Midbrain (tissue), 1 donor: ENCODE results near the gene NABP1.

ENCODE experiments used
- DNase-seq: peaks from one replicate; lab custom pipeline; 2025; lab: John Stamatoyannopoulos, UW

The NABP1 gene

DNA sequence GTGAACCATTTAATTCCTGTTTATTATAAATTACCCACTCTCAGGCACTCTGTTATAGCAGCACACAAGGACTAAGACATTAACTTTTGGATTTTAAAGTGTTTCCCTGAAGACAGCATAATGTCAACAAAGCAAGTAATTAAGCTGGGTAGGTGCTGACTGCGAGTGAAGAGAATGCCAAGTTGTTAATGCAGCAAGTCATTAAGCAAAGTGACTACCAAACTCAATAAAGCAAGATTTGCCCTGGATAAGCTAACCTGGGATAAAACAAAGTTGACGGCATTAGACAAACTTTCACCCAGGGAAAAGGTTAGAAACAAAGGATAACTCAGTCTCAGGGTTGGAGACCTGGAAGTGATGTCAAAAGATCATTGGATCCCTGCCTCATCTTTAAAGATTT, 28.4 kb upstream of the NABP1 start:
- DNase-seq = no peak

DNA sequence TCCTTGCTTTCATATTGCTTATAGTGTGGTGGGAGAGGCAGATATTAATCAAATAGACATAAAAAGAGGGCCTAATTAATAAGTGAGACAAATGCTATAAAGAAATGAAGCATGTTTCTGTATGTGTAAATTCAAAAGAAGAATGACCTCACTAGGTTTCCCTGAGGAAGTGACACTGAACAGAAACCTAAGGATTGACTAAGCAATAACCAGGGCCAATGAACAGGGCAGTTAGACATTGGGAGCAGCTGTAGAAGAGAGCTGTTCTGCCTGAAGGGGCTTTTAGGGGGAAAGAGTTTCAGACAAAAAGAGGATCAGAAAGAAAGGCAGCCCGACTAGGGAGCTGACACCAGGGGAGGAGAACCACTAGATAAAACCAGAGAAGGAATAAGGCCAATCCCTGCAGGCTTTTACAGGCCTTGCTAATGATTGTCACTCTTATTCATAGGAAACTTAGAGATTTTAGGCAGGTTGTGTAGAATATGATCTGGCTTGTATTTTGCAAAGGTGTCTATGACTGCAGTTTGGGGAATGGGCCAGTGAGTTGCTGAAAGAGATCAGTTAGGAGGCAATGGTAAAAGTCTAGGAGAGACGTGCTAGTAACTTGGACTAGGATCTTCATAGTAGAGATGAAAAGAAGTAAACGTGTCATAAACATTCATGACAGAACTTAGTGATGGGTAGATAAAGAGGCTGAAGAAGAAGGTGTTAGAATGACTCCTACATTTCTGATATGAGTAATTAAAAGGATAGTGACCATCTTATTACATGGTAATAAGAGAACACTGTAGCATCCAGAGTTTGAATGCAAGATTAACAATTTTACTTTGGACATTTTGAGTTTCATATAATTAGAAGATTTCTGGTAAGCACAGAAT, 26.8 kb upstream of the NABP1 start:
- DNase-seq = no peak

DNA sequence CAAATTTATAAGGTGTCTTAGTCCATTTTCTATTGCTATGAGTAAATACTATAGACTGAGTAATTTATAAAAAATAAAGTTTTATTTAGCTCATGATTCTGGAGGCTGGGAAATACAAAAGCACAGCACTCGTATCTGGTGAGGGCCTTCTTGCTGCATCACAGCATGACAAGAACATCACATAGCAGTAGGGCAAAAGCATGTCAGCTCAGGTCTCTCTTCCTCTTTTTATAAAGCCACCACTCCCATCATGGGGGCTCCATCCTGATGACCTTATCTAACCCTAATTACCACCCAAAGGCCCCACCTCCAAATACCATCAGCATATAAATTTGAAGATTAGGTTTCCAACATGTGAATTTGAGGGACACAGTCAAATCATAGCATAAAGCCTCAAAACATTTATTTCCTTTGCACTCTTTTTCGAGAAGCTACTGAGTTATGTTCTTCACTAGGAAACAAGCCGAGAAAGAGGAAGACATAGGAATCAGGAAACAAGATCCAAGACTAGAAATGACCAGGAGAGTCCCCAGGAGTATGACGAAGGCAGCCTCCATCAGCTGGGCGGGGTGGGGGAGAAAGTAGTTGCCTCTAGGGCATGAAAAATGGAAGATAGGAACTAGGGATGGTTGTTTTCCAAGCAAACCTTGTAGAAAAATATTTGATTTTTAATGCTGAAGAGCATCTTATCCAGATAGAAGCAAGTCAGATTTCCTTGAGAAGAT, 24.1 kb upstream of the NABP1 start:
- no peak for DNase-seq

DNA sequence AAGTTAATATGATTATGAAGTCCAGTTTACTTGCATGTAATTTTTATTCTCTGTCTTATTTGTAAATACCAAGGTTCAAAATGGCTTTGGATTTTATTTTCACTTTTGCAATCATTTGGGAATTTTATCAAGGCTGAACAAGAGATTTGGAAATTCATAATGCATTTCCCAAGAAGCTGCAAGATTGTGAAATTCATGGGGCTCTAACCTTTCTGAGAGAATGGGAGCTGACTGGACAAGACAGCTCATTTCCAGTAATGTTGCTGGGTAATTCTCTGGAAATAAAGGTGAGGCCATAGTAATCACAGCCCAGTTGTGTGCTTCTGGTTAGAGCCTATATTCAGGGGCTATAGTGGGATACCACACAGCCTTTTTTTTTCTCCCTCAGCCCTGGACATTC, 21.5 kb upstream of the NABP1 start:
- no peak for DNase-seq

DNA sequence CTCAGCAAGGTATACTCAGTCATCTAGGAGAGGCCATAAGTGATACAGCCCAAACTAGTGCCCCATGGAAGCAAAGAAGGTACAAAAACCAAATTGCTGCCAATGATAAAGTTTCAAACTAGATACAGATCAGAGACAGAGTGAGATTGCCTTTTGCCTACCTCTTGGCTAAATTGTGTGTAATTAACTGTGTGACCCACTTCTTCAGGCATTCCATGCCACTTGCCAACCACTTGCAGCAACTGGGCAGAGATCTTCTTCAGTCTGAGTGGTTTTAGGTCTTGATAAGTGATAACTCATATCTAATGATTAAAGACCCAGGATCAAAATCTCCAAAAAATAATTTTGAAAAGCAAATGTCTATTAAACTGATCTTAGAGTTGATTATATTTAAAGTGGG, 21.1 kb upstream of the NABP1 start:
- no peak for DNase-seq

DNA sequence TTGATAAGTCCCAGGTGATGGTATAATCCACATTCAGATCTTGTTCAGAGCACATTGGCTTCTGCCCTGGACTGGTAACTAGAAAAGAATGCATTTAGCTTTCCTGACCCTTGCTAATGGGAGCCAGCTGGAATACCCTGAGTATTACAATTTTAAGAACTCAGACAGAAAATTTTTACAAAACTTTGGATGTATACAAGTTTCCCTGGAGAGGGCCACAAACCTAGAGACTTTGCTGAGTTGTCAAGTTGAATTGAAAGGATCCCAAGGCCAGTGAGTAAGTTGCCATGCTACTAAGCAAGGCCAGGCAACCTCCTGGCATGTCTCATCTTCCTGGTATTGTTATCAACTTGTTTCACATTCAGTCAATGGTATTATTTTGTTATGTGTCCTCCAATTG, 20.0 kb upstream of the NABP1 start:
- DNase-seq = no peak

DNA sequence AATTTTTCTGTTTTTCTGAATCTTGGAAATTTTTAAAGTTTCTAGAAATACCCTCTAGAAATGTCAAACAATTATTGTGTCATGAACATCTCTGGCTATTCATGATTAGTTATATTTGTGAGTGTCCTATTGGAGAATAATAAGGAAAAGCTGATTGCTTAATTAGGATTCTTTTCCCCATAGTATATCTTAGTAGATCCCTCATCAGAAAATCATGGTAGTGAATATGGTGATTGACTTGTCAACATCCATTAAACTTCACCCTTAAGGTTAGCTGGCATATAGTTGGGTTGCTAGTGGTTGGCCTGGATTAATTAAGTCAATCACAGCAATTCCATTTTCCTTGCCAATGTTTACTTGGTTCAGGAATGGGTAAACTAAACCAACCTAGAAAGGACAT, 18.7 kb upstream of the NABP1 start:
- DNase-seq = no peak

DNA sequence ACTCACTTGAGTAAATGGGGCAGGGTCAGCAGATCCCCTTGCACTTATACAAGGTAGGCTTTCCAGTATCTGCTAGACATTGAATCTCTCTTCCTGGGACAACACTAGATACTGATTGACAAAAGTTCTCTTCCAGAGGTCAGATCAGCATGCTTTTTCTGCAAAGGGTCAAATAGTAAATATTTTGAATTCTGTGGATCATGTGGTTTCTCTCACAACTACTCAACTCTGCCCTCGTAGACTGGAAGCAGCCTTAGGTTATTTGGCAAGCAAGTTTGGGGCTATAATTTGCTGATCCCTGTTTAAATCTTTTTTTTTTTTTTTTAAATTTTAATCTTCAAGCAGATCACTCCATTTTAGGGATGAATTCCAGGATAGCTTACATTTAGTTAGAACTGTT, 17.4 kb upstream of the NABP1 start:
- no peak for DNase-seq

DNA sequence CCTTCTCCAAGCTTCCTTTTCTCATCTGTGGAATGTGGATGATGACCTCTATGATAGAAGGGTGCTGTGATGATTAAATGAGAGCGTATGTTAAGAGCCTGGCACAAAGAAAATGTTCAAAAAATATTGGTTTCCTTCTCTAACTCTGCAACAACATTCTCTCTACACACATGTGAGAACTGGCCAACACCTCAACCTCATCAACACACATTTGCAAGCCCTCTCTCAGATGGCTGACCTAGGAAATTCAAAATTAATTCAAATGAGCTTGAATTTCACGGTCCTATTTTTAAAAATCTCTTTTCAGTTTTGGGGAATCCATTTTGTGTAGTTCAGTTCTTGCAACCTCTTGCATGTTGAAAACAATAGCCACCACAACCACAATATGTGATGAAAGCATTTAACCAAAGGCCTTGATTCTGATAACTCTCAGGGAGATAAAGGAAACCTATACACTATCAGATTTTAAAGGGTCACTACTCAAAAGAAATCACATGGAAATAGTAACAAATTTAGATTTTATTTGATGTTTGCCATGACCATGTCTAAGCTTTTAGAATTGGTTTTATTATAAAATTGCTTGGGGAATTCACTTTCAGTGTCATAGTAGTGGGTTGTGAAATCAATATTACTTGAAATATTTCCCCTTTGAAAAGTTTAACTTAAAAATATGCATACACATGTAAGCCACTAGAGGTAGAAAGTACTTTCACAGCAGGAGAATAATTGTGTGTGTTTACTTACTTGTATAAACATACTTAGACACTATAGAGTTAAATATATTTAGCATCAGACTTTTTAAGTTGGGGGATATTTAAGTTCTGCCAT, 16.6 kb upstream of the NABP1 start:
- DNase-seq = no peak

DNA sequence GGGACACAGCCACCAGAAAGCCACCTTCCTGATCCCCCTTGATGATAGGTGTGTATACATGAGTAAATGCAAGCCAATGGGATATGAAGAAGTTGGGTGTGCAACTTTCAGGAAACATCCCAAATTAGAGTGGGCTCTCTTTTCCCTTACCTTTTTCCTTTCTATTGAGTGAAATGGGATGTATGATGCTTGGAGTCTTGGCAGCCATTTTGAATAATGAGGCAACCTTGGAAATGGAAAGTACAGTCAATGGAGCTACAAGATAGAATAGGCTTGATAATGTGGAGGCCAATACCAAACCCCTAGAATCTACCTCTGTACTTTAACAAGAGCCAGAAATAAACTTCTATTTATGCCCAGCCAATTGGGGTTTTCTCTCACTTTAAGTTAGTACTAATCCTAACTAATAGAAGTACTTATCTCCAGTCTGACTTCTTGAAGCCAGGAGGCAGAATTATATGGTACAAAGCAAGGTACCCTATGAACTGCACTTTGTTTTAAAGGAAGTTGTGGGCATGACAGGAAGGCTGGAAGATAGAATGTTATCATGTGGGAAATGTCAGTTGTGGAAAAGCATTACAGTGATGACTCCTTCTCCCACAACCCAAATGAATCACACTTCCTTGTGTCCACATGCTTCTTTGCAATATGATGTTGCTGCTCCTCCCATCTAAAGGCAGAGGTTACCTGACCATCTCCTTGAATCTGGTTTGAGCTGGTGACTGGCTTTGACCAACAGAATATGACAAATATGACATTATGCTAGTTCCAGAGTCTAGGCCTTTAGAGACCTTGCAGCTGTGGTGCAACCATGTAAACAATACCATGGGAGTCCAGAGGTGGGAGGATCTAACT, 12.9 kb upstream of the NABP1 start:
- DNase-seq = no peak

DNA sequence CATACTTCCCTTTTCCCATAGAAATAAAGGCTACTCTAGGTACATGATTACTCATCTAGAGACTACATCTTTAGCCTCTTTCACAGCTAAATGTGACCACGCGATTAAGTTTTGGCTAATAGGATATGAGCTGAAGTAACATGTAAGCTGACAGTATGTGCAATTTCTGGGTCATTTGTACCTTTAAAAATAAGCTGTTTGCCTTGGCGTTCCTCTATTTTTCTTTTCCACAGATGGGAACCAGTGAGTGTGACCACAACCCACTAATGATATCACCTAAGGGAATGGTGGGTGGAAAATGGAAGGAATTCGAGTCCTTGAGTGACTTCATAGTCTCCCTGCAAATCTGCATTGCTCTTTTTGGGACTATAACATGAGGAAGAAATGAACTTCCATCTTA, 11.7 kb upstream of the NABP1 start:
- no peak for DNase-seq

DNA sequence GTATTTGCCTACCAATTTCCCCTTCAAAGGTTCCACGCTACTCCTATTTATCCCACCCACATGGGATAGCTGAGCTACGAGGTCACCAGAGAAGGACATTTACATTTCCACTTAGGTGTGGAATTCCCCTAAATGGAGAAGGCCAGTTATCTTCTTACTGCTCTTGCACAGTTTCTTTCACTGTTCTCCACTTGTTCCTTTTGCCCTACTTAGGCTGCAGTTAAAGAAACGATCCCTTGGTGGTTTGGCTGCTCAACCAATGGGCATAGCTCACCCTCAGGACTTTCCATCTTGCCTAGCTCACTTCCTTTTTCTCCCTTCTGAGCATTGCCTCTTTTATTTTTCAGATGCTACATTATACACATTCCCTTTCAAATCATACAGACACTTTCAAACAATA, 11.2 kb upstream of the NABP1 start:
- no peak for DNase-seq

DNA sequence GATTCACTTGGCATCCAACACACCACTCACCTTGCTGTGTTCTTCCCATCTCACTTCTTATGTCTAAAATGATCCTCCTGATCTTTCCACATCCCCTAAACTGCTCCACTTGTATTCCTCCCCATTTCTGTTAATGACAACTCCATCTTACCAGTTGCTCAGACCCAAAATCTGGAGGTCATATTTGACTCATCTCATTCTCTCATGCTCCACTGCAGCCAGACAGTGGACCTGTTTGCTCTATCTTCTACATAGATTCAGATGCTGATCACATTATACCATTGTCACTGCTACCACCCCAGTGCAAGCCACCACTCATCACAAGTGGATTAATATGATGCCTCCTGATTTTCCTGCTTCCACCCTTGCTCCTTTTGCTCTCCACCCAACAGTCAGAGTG, 7.9 kb upstream of the NABP1 start:
- no peak for DNase-seq

DNA sequence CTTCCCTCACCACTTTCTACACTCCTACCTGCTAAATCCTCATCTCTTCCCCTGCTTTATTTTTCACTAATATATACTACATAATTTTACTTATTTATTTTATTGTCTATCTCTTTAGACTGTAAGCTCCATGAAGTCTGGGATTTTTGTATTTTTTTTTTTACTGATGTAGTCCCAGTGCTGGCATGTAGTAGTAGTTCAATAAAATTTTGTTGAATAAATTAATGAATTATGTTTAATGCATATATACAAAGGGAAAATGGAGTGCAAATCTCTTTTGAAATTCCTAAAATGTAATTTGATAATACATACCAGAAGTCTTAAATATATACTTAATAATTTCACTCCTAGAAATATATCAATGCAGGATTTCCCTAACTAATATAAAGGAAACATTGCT, 7.1 kb upstream of the NABP1 start:
- DNase-seq = no peak

DNA sequence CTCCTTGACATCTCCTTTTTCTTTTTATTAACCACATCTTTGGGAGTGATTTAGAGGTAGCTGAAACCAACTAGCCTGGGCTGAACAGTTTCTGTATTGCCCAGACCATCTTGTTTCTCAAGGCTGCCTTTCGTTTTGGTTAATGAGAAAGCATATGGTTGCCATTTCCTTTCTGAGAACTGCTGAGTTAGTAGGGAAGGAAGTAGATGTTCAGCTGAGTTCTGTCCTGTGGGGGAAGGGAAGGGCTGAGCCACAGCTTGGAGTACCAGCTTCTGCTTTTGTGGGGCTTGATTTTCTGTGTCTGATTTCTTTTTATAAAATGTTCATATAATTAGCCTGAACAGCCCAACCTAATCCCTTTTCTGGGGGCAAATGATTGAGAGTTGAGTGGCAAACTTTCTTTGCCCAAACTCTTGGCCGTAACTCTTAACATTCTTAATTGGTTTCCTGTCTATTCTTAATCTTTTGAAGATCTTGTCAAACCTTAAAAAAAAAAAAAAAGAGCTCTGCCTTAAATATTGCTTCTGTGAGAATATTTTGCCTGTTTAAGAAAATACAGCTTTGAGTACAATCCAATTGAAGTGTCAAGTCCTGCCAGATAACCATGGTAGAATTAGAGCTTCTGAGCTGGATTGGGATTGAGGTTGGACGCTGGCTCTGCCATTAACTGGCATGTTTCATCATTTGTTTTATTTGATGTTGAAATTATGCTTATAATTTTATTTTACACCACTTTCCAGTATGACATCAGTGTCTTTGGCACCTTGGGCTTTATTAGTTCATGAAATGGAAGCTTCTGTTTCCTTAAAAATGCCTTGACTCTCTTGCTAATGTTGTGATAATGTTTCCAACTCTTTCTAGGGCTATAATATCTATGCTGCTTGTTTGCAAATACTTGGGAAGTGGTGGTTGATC, 1.9 kb upstream of the NABP1 start:
- peak; percentile 11 for DNase-seq

DNA sequence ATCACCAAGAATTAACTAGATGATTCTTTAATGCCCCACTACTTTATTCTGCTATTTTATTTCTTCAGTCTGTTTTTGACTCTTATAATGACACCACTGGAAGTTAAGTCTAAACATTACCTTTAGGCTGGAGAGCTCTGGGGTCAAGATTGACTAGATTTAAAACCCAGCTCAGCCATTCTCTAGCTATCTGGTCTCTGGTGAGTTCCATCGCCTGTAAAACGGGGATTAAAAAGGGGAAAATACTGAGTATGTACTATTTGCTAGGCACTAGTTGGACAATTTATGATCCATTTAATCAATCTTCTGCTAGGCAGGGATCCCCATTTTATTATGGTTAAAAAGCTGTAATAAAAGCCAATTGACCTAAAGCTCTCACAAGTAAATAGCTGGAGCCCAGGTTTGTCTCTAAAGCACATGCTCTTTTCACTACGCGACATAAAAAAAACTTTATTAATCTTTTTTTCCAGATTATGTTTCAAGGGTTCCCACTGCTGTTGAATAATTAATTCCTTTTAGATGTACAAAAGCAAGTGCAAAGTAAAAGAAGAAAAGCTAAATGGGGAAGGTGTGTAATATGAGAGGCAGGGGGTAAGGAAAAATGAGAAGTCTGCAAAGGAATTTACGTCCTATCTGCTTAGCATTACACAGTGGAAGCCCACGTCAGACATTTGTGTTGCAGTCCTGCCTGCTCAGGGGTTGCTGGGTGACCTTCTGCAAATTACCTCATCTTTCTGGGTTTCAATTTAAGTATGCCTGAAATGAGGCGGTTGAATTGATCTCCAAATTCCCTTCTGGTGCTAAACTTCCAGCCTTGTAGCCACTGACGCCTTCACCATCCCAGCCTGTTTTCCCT, 918 bp upstream of the NABP1 start:
- DNase-seq = peak; percentile 46

DNA sequence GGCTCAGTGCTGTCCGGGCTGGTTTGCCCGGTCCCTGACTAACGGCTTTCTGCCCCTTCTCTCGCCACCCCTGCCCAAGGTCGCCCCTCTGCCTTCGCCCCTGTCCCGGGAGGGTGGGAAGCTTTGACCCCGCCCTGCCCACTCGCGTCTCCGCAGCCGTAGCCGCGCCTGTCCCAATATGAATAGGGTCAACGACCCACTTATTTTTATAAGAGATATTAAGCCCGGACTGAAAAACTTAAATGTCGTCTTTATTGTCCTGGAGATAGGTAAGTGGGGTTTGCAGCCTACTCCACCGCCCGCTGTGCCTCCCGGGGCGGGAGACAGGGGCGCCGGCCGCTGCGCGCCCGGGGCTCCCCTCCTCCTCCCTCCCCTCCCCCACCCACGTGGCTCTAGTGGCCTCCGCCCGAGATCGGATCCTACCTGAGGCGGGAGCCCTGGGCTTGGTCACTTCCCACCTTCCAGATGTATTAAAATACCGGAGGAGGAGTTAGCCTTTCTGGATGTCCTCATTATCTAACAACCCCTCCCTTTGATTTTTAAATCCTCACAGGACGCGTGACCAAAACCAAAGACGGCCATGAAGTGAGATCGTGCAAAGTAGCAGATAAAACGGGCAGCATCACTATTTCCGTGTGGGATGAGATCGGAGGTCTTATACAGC, 633 bp downstream of the NABP1 start:
- peak; percentile 15 for DNase-seq

DNA sequence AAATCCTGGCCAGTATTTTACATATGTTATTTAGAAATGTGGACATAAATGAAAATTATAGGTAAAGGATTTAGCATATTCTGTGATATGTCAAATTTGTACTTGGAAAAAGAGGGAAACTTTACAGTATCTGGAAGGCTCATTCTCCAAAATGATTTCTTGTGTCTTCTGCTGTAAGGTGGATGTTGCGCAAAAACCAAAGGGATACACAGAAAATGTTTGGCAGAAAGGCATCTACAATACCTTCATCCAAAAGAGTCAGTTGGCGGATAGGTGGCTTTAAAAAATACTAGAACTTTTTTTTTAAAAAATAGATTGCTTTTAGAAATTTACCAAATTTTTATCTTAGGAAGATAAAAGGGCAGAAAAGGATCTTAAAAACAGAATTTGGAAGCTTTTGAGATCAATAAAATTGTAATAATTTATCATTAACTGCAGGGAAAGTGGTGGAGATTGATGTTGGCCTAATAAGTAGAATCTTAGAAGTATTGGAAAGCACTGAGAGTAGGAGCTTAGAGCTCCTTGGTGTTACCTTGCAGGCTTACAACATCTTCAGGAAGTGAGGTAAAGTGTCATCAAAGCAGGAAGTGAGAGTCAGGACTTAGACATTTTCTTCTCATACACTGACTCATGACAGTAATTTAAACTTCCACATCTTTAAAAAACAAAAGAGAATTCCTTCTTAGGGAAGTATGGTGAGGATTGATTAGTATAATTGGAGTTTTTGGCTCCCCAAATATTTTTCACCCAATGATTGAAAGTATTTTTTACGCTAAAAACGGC, 2.1 kb downstream of the NABP1 start:
- DNase-seq = no peak
